HTERT RPE-1 (cell line): ENCODE measurements around the gene ISOC1.

Source experiments
- in situ Hi-C: fragments of 300-500 bp; cut with MboI; formaldehyde crosslinking; loops from 4 replicates; pipeline ENCODE4 v1.14.3; 2020; ENCODE audit warnings: low sequenced_read_pairs

The ISOC1 gene

DNA sequence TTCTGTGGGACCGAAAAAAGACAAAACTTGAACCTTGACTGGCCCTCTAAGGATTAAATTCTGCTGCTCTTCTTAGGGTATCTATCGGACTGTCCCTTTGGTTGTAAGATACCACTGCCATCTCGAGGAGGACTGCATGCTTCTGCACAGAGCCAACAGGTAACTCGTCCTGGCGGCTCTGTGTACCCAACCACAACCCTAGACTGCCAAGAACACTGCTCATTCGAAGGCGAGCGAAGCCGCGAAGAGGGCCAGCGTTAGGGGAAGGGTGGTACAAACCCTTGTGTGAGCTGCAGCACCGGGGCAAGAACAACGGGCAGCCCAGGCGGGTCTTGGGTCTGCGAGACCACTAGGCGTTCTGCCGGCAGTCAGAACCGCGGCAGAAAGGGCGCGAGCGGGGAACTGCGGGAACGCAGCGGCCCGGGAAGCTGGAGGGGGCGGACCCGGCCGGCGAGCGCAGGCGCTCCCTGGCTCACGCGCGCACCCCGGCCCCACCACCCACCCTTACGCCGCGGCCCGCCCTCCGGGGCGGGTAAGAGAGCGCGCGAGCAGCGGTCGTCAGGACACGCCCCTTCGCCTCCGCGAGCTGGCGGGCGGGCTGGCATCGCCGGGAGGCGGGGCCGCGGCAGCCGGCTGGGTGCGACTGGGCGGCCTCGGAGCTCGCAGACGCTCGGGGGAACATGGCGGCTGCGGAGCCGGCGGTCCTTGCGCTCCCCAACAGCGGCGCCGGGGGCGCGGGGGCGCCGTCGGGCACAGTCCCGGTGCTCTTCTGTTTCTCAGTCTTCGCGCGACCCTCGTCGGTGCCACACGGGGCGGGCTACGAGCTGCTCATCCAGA is at the start of gene ISOC1:
Gene ISOC1, plus strand, starts transcription at position 663 of the 837 bp plus-strand sequence. Its CDS starts 18 bp downstream, at position 681.
- in situ Hi-C loops: no loop called here

GRCh38 chr5:129046151-129046550 is 48.4 kb upstream of the ISOC1 start:
- in situ Hi-C loops: no loop called here

- in situ Hi-C loops: no loop called here
Measured at GRCh38 chr5:129048509-129048908, 46.0 kb upstream of the ISOC1 start.

DNA sequence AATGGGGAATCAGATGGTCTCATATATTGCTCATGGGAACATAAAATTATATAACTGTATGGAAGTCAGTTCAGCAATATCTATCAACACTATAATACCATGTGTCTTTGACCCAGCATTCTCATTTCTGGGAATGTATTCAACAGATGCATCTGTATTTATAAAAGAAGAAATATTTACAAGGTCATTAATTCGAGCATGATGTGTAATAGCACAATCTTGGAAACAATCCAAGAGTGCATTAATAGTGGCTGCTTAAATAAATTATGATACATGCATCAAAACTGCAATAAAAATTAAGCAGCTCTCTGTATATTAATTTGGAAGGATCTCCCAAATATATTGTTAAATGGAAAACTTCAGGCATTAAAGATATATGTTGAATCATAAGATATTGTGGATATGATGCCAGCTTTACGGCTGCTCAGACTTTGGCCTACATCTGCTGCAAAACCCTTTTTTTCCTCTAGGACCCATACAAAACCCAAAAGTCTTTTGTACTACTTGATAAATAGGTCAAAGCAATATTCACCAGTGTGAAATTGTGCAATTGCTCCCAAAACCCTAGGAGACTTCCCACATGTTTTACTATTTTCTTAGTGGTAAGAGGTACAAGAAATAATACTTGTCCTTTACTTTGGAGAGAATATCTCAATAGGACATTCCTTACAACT is 45.3 kb upstream of the ISOC1 start:
- in situ Hi-C loops: no loop called here

DNA sequence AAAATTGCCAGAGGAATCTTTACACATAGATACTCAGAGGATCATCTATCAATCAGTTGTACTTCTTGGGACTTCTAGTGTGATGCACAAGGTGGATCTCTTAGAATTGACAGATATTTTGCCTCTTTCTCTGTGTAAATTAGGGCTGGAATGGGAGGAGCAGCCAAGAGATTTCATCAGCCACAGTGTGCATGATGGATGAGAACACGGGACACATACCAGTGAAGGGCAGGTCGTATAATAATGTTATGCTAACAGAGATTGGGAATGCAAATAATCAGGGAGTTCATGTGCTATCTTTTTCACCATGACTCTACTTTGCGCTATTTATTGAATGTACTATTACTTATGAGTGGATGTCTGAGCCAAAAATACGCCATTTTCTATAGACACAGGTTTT is 43.3 kb upstream of the ISOC1 start:
- in situ Hi-C loops: no loop called here

DNA sequence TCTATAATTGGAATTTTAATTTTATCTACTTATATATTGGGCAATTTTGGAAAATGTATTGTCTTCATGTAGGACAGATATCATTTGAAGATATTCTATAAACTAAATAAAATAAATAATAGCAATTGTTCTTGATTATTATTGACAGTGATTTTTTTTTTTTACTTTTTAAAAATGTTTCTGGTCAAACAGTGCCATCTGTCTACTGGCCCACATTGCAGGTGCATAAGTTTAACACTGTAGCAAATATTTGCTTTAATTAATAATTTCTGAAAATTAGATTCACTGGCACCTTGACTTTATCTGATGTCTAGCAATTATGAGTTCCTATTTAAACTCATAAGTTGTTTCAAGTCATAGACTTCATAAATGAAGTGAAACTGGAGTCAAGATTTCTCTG is 41.1 kb upstream of the ISOC1 start:
- in situ Hi-C loops: no loop called here

DNA sequence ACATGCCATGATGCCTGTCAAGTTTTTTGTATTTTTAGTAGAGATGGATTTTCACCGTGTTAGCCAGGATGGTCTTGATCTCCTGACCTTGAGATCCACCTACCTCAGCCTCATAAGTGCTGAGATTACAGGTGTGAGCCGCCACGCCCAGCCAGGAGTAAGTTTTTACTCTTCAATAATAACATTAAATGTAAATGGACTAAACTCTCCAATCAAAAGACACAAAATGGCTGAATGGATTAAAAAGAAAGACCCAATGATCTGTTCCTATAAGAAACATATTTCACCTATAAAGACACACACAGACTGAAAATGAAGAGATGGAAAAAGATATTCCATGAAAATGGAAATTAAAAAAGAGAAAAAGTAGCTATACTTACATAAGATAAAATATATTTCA is 37.2 kb upstream of the ISOC1 start:
- in situ Hi-C loops: no loop called here

- in situ Hi-C loops: no loop called here
Measured at GRCh38 chr5:129061849-129062248, 32.7 kb upstream of the ISOC1 start.

DNA sequence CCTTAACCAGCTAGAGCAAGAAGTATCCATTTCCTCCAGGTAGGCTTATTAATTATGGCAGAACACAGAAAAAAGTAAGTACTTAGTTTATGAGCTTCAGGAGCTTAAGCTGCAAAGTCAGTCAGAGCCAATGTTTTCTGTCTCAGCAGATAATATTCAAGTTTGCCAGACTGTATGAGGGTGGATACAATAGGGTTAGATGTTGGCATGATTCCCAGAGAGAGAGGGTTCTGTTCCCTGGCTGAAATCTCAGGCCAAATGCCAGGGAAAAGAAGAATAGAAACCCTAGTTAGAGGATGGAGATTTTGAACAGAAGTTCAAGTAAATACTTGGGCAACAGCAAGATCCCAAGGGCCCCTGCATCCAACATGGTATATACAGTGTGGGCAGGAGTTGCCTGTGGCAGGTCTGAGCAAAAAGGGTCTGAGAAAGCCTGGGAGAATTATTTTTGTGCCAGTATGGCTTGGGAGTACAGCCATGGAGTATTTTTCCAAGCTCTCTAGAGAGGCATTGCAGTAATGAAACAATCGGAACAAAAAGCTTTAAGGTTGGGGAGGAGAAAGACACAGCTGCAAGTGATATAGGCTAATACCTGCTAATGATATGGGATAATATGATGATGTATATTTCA is 31.0 kb upstream of the ISOC1 start:
- in situ Hi-C loops: no loop called here

DNA sequence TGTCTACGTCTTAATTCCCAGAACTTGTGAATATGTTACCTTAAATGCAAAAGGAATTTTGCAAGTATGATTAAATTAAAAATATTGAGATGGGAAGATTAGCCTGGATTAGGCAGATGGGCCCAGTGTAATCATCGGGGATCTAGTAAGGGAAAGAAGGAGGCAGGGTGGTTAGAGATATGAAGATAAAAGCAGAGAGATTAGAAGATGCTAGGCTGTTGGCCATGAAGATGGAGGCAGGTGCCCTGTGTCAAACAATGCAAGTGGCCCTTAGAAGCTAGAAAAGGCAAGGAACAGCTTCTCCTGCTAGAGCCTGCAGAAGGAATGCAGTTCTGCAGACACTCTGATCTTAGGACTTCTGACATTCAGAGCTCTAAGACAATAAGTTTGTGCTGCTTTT is 28.8 kb upstream of the ISOC1 start:
- in situ Hi-C loops: no loop called here

DNA sequence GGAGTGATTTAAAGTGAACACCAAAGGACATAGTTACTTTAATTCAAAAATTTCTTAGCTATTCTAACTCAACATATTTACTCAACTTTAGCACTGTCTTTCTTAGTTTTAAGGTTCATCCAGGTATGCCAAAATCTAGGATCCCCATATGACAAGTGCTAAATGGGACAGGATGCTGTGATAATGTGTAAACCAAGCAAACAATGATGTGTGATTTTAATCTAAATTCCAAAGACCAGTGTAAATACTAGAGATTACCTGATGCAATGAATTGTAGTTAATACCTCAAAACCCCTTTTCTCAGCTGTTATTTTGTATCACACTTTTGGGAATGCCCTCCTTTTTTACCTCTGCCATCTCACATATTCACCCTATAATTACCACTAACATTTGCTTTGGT is 26.8 kb upstream of the ISOC1 start:
- in situ Hi-C loops: no loop called here

- in situ Hi-C loops: no loop called here
Measured at GRCh38 chr5:129069292-129069691, 25.3 kb upstream of the ISOC1 start.

DNA sequence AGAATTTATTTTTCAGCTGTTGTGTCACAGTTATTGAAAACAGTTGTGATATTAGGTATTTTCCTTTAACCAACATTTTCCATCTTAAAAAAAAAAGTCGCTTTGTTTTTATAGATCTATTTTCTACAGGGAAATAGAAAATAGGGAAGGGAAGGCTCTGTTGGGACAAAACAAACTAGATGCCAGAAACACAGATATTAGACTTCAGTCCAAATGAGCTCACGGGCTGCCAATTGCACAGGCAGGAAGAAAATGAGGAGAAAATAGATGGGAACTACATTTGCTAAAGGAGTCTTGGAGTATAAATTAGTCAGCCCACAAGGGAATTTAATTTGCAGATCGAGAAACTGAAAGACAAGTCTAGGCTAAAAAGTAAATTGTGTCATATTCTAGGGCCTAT is 21.4 kb upstream of the ISOC1 start:
- in situ Hi-C loops: no loop called here

GRCh38 chr5:129074903-129075302 is 19.6 kb upstream of the ISOC1 start:
- in situ Hi-C loops: no loop called here

DNA sequence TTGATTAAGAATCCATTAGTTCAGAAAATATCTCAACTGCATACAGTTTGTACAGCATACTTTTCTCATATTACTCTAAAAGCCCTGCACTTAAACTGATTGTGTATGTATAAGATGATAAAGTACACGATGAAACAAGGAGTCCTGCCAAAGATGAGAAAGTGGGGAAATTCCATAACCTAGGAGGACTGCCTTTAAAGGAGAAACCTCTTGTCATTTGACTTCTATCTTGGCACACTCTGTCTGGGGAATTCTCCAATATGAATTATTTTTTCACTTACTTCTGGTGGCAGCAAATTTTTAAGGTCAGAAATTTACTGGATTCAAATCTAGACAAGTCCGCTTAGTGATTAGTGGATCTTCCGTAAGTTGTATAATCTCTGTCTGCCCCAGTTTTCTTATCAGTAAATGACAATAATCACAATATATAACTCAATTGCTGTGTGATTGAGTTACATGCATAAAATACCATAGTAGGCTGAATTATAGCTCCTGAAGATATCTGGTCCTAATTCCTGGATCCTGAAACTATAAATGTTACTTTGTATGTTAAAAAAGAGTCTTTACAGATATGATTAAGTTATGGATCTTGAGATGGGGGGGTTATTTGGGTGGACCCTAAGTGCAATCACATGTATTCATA is 17.0 kb upstream of the ISOC1 start:
- in situ Hi-C loops: no loop called here

DNA sequence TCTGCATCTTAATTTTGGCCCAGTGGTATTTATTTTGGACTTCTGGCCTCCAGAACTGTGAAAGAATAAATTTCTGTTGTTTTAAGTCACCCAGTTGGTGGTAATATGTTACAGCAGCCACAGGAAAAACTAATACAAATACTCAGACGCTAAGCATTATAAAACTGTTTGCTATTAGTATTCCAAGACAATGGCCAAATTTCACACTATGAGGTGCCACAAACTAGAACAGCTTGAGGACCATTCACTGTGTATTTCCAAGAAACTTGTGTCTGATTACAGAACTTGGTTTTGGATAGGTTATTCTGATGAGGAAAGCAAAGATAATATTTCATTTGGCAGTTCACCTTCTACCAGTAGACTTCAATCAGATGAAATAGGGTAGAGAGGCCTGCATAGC is 16.3 kb upstream of the ISOC1 start:
- in situ Hi-C loops: no loop called here

DNA sequence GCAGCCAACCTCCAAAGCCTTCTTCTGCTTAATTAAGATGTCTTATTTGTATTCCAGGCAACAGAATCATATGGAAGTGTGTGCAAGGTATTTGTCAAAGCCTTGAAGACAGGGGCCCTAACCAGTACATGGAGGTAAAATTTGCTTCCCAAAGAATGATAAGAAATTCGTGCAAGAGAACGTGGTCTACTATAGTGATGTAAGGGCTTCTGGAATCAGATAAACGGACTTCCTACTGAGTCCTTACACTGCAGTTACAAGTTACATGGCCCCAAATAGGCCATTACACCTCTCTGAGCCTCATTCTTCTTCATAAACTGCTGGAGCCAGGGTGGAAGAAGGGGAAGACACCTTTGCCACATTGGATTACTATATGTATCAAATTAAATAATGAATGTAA is 15.9 kb upstream of the ISOC1 start:
- in situ Hi-C loops: no loop called here

DNA sequence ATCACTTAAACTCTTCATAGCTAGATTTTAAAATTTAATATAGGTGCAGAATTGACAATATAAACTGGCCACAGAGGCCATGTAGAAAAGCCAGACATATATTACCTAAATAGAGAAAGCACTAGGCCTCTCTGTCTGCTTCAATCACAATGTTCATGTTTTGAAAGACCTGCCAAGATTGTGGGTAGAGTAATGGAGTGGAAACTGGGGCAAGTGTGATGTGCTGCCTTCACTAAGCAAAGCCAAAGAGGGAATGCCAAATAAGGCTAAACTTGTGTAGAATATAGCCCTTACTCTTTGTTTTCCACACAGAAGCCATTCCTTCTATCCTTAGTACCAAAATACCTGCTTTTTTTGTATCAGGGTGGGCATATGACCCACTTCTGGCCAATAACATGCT is 15.1 kb upstream of the ISOC1 start:
- in situ Hi-C loops: no loop called here

- in situ Hi-C loops: no loop called here
Measured at GRCh38 chr5:129080766-129081165, 13.8 kb upstream of the ISOC1 start.

DNA sequence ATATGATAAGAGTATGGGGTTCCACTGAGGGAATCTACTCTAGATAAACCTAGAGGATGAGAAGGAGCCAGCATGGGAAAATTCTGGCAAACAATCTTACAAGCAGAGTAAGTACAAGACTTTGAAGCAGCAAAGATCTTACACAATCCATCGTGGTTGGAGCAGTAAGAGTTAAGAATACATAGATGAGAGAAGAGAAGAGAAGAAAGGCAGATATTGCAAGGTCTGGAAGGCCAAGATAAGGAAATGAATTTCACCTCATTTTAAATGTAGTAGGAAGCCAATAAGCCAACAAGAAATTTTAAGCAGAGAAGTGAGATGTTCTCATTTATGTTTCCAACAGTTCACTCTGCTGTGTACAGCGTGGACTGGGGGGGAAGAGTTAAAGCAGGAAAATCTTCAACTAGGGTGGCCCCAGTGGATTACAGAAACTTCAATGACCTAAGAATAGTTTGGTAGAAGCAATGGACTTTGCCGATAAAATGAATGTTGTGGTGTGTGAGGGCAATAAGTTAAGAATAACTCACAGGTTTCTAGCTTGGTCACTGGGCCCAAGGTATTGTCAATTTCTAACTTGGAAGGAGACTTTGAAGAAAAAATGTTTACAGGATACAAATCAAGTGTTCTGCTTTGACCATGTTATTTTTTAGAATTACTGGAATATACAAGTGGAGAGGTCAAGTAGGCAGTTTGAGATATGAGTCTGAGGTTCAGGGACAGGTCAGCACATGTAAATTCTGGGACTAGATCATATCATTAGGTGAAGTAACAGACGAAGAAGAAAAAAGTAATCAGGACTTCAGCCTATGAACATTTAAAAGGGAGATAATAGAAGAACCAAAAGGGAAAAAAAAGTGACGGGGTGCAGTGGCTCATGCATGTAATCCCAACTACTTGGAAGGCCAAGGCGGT is 12.1 kb upstream of the ISOC1 start:
- in situ Hi-C loops: no loop called here
